Parathyroid adenoma (tissue), 2 donors: Measurements from ENCODE around the gene PKHD1.
"Not testable (repeated sequence)": the region's sequence is repeated elsewhere in the genome, so short reads cannot be mapped to it uniquely, and the experiment has no call there.

Experiments
- H2AFZ ChIP-seq: fragments of 300-600 bp; sonication (generic); one replicate; pipeline ENCODE4 v1.7.0; 2017; ENCODE audit warnings: antibody characterized with exemption, mild to moderate bottlenecking
- H3K27ac ChIP-seq: fragments of 300-600 bp; sonication (generic); one replicate; pipeline ENCODE4 v1.7.0; 2017
- H3K27me3 ChIP-seq: fragments of 300-600 bp; sonication (generic); one replicate; pipeline ENCODE4 v1.7.0; 2017; ENCODE audit warnings: low read length; ENCODE audit not compliant: control insufficient read depth, insufficient read depth
- H3K36me3 ChIP-seq: fragments of 300-600 bp; sonication (generic); one replicate; pipeline ENCODE4 v1.7.0; 2017; ENCODE audit warnings: low read length; ENCODE audit not compliant: control insufficient read depth, insufficient read depth
- H3K4me1 ChIP-seq: fragments of 300-600 bp; sonication (generic); one replicate; pipeline ENCODE4 v1.7.0; 2017; ENCODE audit warnings: control low read depth
- H3K4me2 ChIP-seq: fragments of 300-600 bp; sonication (generic); one replicate; pipeline ENCODE4 v1.7.0; 2017; ENCODE audit warnings: low read length
- H3K4me3 ChIP-seq: fragments of 300-600 bp; sonication (generic); one replicate; pipeline ENCODE4 v1.7.0; 2017; ENCODE audit warnings: low read depth, low read length
- H3K79me2 ChIP-seq: fragments of 300-600 bp; sonication (generic); one replicate; pipeline ENCODE4 v1.7.0; 2017; ENCODE audit warnings: control low read depth
- H3K9ac ChIP-seq: fragments of 300-600 bp; sonication (generic); one replicate; pipeline ENCODE4 v1.7.0; 2017; ENCODE audit warnings: mild to moderate bottlenecking
- H3K9me3 ChIP-seq: fragments of 300-600 bp; sonication (generic); one replicate; pipeline ENCODE4 v1.7.0; 2017; ENCODE audit warnings: low read length; ENCODE audit not compliant: control insufficient read depth
- CTCF ChIP-seq: fragments of 300-600 bp; sonication (generic); IDR thresholded peaks from one replicate; pipeline ENCODE4 v1.7.0; 2017; ENCODE audit warnings: antibody characterized with exemption, mild to moderate bottlenecking
- donor health status: primary hyperparathyroidism.

Gene PKHD1

DNA sequence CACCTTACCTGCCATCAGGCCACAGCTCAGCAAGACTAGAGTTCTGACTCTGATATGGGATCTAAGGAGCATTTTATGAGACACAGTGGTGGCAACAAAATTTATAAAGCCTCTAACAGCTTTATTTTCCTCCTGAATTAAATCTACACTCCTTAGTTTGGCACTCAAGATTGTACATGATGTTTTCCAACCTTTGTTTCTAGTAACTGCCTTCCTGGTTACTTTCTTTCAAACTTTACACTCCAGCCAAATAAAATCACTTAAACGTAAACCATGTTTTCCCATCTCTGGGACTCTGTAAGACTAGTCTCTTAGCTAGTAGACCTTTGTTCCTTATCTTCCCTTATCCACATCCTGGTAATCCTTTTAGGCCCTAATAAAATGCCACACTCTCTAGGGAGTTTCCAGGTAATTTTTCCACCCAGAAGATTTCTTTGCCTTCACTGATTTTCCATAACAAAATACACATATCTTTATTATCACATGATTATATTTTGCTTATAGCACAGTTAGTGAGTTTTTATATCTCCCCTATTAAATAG lies 92.1 kb downstream of the PKHD1 start:
- Histone ChIP-seq H2AFZ (peak overlapping the region; percentile 7), H3K4me1 (peaks cover 7% of the 10 kb centered on the region), H3K36me3 (no peaks in the 10 kb centered on the region), H3K9ac (no peak overlapping the region), H3K4me2 (no peak overlapping the region), H3K27ac (no peak overlapping the region), H3K27me3 (no peaks in the 10 kb centered on the region), H3K4me3 (no peak overlapping the region), H3K79me2 (no peaks in the 10 kb centered on the region), H3K9me3 (no peaks in the 10 kb centered on the region)
- TF ChIP-seq CTCF, result no peak

- peaks cover 7% of the 10 kb centered on the region for H3K4me1 ChIP-seq
- no peak overlapping the region for H3K27ac ChIP-seq
- no peaks in the 10 kb centered on the region for H3K9me3 ChIP-seq
- no peak overlapping the region for H3K4me3 ChIP-seq
- H3K4me2 ChIP-seq, result no peak overlapping the region
- peak overlapping the region; percentile 78 for H2AFZ ChIP-seq
- no peak for TF ChIP-seq CTCF
- no peaks in the 10 kb centered on the region for H3K36me3 ChIP-seq
- H3K79me2 ChIP-seq, result no peaks in the 10 kb centered on the region
- no peak overlapping the region for H3K9ac ChIP-seq
- H3K27me3 ChIP-seq, result no peaks in the 10 kb centered on the region
Measured at GRCh38 chr6:51992876-51993275, 94.5 kb downstream of the PKHD1 start.

DNA sequence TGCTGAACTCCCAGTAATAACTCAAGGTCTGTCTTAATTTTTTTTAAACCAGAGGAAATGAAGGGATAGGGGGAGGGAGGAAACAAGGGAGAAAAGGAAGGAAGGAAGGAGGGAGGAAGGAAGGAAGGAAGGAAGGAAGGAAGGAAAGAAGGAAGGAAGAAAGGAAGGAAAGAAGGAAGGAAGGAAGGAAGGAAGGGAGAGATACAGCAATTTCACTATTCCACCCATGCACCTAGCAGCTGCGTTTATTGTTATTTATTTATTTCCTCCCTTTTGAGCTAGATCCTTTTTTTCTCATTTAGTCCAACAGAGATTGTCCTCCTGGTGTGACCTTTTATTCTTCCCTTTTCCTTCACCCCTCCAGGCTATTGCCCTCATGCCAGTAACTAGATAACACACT lies 97.6 kb downstream of the PKHD1 start:
- TF ChIP-seq CTCF, result no peak
- peaks cover 7% of the 10 kb centered on the region for H3K4me1 ChIP-seq
- no peak overlapping the region for H3K9ac ChIP-seq
- no peak overlapping the region for H3K4me3 ChIP-seq
- H2AFZ ChIP-seq, result no peak overlapping the region
- H3K36me3 ChIP-seq, result no peaks in the 10 kb centered on the region
- no peaks in the 10 kb centered on the region for H3K79me2 ChIP-seq
- no peak overlapping the region for H3K27ac ChIP-seq
- no peaks in the 10 kb centered on the region for H3K9me3 ChIP-seq
- H3K4me2 ChIP-seq, result no peak overlapping the region
- H3K27me3 ChIP-seq, result no peaks in the 10 kb centered on the region

- Histone ChIP-seq H3K4me3 (no peak overlapping the region), H3K4me2 (no peak overlapping the region), H3K79me2 (no peaks in the 10 kb centered on the region), H3K4me1 (no peaks in the 10 kb centered on the region), H3K36me3 (no peaks in the 10 kb centered on the region), H3K9ac (no peak overlapping the region), H3K27me3 (no peaks in the 10 kb centered on the region), H2AFZ (no peak overlapping the region), H3K9me3 (no peaks in the 10 kb centered on the region), H3K27ac (no peak overlapping the region)
- no peak for TF ChIP-seq CTCF
Measured at GRCh38 chr6:51986864-51987263, 100.5 kb downstream of the PKHD1 start.

DNA sequence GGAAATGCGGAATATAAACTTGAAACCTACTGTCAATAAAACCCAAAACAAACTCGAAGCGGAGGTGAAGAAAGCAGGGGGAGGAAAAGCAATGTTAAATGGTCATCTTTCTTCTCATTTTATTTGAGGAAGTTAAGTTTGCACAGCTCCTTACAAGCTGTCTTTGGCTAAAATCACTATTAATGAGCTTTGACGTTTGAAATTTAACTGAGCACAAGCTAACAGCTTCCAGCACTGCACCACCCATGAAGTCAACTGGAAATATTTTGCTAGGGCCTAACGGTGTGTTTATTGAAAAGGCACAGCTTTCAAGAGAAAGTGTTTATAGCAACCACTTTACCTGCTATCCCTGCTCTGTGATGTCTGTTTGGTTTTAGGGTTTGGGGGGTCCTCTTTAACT lies 103.8 kb downstream of the PKHD1 start:
- TF ChIP-seq CTCF, result no peak
- no peaks in the 10 kb centered on the region for H3K27me3 ChIP-seq
- H3K4me2 ChIP-seq, result no peak overlapping the region
- H3K79me2 ChIP-seq, result no peaks in the 10 kb centered on the region
- peaks cover 2% of the 10 kb centered on the region for H3K4me1 ChIP-seq
- H3K4me3 ChIP-seq, result no peak overlapping the region
- peak overlapping the region; percentile 45 for H2AFZ ChIP-seq
- no peak overlapping the region for H3K9ac ChIP-seq
- H3K36me3 ChIP-seq, result no peaks in the 10 kb centered on the region
- no peaks in the 10 kb centered on the region for H3K9me3 ChIP-seq
- no peak overlapping the region for H3K27ac ChIP-seq

- H3K4me1 ChIP-seq, H3K9ac ChIP-seq, H3K36me3 ChIP-seq, H3K4me3 ChIP-seq, H3K79me2 ChIP-seq, H3K4me2 ChIP-seq, H2AFZ ChIP-seq, H3K27ac ChIP-seq, H3K9me3 ChIP-seq, H3K27me3 ChIP-seq: not testable (repeated sequence)
Measured at GRCh38 chr6:51982695-51983094, 104.7 kb downstream of the PKHD1 start.
